Measurements from ENCODE around the gene GDPD4. TPM values are rescaled to one million over a fixed set of nuclear protein-coding genes. Genes with fewer than 3 reads are reported as not detected.

GDPD4 gene, protein sequence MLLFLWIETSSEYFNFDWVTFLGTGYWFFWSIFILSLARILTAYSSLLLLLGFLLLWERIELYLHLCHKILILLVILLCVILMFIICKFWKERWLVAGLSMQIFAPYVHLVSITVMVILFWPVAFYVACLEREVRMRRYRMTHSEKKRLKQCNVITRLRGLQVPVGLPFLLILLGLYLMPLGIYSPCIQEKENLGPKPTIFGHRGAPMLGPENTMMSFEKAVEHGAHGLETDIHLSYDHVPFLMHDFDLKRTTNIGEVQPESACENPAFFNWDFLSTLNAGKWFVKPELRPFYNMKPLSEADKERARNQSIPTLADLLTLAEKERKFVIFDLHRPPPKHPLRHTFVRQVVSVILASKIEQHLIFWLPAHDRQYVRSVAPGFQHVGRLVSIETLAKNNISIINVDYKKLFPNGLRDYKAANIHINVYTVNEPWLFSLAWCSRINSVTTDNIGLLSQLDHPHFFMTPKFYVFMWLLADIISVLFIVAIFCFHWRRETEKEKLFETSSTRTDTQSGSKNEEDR
- total RNA-seq: not detected in 2 replicates

DNA sequence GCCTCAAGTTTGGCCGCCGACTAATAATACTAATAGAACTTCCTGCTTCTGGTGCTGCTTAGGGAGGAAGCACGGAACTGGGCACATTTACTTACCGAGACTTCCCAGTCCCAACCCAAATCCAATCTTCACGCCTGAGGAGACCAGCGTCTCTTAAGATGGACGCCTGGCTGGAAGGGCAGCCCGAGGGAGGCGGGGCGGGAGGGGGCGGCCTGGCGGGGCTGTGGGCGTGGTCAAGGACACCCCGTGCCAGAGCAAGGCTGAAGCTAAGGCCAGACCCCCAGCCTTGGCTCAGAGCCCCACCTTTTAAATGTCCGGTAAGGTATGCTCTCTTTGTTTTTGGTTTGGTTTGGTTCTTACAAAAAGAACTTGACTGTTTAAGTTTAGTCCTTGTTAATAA lies at the start of gene GDPD4:
Gene GDPD4 (minus strand): TSS at position 177 of the 400 bp plus-strand sequence. CDS start 16,549 bp downstream, outside the sequence.
- DNase-seq (ENCODE audit: low read depth, low spot score): no peak

DNA sequence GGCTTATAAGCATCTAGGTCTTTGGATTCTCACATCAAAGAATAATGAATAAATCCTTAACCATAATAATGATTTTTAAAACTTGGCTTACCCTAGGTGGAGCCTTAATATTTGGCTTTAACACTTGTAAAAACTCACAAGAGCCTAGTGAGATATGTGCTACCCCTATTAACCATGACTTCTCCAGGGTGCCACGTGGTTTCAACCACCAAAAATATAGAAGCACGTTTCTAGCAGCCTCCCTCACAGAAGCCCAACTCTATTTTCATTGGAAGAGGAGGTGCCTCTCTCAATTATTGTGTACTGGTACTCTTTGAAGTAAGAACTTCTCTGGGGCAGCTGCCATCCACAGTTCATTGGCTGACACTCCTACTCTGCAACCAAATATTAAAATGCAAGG lies 46.5 kb upstream of the GDPD4 start:
- DNase-seq (ENCODE audit: low read depth, low spot score): no peak

DNA sequence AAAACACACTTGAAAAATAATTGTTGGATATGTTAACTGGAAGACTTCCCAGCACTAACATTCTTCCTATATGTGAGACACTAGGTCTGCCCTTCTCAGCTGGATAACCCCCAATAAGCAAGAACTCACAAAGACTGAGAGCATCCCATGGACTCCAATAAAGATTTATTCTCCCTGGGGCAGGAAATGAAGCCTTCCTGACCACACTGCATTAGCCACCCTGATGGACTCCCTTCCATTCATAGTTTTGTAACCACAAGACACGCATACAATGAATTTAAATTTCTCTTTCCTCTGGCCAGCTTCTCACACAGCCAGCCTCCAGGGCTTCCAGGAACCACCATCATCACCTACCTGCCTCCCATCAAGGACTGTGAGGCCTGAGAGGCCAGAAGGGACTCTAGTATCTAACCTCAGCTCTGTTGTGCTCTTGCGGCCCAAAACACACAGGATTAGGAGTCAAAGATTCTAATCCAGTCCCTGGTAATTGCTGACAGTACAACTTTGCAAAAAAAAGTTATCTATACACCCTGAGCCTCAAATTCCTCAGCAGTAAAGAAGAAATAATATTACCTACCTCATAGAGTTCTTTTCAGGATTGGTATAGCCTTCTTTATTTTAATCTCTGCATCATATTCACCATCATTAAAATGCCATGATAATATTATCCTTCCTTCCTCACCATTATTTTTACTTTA lies 45.6 kb upstream of the GDPD4 start:
- no peak for DNase-seq (ENCODE audit: low read depth, low spot score)

DNA sequence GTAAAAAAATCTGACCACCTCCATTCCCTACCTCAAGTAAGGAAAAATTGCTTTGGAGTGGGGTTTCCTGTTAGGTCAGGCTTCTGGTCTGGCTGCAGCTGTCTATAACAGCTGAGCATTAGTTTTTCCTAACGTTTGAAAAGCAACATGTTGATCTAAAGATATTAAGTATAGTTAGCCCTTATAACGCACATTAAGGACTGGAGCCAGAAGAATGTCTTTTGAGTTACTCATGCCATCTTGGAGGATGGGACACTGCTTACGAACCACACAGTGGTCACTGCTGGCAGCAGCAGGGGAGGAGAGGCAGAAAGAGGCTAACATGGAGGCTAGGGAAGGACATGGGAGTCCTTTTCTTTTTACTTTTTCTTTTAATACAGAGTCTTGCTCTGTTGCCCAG lies 44.1 kb upstream of the GDPD4 start:
- DNase-seq (ENCODE audit: low read depth, low spot score): no peak

DNA sequence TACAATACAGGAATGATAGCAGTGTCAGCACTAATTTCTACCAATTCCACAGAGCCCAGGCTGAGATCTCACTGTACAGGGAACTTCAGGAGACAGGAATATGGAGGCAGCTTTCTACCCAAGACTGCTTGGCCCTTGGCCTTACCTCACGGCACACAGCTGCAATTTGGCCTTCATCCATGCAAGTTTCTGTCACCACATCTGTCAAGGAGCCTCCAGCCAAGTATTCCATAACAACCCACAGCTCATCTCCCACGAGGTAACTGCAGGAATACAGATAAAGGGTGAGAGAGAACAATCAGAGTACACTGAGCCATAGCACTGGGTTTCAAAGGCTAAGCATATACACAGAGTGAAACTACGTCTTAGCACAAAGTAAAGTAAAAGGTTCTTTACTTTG lies 39.0 kb upstream of the GDPD4 start:
- DNase-seq (ENCODE audit: low read depth, low spot score): no peak

DNA sequence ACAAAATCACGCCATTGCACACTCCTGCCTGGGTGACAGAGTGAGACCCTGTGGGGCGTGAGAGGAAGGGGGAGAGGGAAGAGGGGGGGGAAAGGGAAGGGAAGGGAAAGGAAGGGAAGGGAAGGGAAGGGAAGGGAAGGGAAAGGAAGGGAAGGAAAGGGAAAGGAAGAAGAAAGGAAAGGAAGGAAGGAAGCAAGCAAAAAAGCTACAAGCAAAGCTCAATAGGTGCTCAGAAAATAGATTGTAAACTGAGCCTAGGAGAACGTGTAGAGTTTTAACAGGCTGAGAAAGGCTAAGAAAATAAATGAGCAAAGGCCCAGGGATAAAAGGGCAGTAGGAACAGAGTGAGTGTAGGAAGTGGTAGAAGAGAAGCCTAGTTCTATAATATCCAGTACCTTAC lies 30.8 kb upstream of the GDPD4 start:
- DNase-seq (ENCODE audit: low read depth, low spot score): no peak

DNA sequence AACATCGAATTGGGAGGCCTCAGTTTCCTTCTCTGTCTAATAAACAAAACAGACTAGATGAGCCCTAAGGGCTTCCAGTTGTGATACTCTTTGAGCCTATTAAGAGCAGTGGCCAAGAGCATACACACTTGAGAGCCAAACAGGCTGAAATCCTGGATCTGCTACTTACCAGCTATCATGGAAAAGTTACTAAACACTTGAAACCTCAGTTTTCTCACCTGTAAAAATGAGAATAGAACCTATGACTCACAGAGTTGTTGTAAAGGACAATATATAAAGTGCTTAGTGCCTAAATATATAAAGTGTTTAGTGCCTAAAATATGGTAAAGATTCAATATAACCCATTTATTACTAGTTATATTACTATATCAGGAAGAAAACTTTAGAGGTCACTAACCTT lies 23.7 kb upstream of the GDPD4 start:
- DNase-seq (ENCODE audit: low read depth, low spot score): no peak

DNA sequence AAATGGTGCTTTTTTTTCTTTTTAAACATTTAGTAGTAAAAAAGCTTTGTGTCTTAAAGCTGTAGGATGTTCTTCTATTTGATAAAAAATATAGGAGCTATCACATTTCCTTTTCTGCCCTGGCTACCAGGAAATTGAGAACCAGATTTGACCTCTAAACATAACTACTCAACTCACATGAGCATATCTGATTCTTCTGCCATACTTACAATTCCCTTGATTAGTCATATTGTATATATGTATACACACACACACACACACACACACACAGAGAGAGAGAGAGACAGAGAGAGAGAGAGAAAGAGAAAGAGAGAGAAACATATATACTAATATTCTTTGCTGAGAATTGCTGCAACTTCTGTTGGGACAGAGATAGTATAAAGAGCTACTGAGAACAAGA lies 23.0 kb upstream of the GDPD4 start:
- no peak for DNase-seq (ENCODE audit: low read depth, low spot score)

DNA sequence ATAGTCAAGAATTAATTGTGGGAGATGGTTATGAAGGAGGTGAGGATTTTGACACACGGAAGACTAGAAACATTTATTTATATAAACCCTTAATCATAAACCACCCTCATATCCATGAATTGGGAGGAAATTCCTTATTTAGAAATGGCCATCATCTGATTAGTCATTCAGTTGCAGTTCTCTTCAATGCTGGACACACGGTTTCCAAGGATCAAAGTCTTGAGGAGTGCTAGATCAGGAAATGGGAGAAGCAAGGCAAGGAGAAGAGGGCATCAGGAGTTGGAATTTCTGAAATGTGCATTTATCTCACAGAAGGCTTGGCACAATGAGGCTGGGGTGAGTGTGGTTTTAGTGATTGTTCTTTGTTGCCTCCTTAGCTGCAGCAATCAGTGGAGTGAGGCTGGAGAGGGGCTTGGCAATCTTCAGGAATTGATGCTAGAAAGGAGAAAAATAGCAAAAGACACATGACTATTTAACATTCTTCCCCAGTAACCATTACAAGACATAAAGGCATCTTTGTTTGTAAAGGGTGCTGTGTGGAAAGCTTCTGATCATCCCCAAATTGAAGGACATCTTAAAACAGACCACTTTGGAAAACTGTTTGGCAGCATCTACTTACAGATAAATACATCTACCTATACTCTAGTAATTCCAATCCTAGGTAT lies 21.6 kb upstream of the GDPD4 start:
- DNase-seq (ENCODE audit: low read depth, low spot score): no peak

DNA sequence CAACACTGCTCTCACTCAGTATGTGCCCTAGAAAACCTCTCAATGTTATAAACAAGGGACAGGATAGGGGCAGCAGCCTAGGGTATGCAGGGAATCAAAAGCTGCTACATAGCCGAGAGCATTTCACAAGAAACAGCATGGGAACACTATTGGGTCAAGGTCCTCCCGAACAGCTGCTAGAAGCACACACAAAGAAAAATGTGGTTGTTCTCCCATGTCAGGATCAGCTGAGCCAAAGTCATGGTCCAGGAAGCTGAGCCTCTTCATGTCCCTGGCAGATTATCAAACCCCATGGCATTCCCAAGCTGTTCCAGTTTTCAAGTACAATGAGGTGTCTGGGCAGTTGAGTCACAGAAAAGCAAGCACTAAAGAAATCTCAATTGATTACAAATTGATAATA lies 21.0 kb upstream of the GDPD4 start:
- no peak for DNase-seq (ENCODE audit: low read depth, low spot score)

DNA sequence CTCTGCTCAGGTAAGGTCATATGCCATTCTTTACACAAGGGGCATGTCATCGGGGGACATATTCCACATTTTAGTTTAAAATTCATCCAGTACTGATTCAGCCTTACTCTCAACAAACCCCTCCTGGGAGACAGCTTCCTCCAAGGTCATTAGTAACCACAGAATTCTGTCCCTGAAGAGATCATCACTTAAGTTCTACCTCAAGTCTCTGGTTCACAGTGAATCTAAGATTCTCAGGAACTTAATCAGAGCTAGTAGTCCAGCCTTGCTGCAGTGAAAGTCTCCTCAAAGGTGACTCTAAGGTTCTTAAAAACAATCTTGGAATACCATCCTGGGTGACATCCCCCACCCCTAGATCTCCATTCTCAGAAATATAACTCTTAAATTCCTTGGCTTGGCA lies 18.9 kb upstream of the GDPD4 start:
- DNase-seq (ENCODE audit: low read depth, low spot score): no peak

DNA sequence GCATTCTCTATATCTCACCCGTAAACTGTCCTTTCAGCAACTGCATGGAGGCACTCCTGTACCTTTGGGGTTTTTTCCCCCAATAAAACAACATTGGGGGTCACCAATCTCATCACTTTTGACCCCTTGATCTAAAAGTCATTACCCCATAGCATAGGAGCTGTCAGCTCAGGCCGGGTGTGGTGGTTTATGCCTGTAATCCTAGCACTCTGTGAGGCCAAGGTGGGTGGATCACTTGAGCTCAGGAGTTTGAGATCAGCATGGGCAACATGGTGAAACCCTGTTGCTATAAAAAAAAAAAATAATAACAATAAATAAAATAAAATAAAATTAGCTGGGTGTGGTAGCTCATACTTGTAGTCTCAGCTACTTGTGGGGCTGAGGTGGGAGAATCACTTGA lies 17.1 kb upstream of the GDPD4 start:
- DNase-seq (ENCODE audit: low read depth, low spot score): no peak

DNA sequence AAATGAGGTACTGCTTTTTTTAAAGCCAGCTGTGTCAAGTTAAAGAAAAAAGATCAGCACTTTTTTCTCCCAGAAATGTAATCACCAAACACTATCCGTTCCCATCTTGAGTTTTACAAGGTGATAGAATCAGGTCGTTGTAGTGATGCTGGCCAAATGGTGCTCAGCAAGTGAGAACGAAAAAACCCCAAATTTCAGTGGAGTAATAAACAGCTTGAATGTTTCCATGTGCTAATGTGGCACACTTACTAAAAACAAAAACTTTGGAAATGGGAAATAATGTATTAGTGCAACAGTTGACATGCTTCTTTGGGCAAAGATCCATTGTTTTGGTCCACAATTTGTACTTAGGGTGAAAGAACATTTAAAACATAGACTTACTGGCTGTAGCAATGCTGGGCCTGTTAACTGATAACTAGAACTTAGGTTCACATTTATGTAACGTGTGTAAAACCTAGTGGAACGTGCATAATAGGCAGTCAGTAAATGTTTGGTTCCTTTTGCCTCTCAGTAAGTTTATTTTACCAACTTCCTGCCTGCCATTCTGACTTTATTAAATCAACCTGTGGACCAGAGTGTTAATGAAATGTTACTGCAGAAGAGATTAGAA lies 15.4 kb upstream of the GDPD4 start:
- no peak for DNase-seq (ENCODE audit: low read depth, low spot score)

DNA sequence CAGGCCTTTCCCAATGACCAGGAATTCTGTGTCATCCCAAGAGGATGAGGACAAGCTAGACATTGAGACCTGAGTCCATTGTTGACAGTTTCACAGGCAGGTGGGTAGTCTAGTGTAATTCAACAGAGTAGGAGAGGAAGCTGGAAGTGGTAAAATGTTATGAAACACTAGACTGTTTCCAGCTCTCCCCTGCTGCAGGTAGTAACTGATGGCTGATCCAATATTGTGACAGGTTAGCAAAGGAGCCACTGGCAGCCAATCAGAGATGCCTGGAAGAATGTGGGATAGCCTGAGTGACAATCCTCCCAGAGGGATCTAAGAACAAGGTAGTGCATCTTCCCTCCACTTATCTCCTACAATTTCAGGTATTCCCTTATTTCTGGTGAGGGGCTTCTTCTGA lies 10.6 kb upstream of the GDPD4 start:
- no peak for DNase-seq (ENCODE audit: low read depth, low spot score)

DNA sequence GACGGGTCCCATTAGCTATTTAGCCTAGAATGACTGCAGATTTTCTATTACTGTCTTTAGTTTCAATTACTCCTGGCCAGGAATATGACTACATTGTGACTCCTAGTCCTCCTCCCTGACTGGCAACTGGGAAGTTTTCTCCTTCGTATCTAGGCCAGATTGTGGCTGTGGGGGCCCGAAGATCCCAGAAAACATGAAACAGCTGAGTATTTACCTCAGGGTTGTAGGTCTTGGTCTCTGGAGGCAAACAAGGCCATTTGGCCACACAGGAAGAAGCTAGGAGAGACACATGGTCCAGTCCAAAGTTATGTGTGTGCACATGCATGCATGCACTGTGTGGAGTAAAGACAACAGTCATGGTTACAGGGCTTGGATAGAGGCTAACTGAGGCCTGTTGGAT lies 10.2 kb upstream of the GDPD4 start:
- DNase-seq (ENCODE audit: low read depth, low spot score): no peak

DNA sequence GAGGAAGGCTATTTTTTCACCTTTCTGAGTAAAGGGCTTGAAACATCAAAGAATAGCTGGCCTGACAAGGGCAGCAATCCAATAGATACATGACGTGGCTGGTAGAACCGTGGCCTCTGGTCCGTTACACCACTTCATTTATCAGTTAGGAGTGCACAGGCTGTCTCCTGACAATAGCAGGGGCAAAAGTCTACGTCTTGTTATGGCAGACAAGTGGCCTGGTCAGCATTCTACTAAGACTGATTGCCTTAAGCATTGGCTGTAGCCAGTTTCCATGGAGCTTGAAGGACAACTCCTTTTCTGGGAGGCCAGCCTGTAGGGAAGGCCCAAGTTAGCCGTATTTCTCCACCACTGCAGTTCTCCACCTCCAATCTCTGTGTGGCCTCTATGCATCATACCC lies 9.2 kb upstream of the GDPD4 start:
- no peak for DNase-seq (ENCODE audit: low read depth, low spot score)

DNA sequence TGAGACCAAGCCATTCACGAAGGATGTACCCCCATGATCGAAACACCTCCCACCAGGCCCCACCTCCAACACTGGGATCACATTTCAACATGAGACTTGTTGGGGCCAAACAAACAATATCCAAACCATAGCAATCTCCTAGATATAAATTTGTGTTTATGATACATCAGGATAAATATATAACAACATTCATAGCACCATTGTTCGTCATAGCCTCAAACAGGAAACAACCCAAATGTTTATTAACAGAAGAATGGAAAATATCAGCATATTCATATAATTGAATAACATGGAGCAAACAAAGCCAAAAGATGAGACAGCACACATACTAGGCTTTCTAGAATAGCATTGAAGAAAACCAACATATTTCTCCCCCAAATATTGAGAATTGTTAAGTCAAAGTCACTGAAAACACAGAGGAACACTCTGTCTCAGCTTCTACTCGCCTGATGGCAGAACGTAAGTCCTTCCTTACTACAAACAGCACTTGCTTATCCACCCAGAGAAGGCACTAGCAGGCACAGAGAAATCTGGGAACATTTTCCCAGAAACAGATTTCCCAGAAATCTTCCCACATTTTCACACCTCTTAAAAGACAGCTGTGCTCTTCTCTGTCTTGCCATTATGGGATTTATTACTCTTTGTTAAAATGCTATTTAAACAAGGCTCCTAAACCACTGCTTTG lies 8.1 kb upstream of the GDPD4 start:
- no peak for DNase-seq (ENCODE audit: low read depth, low spot score)

DNA sequence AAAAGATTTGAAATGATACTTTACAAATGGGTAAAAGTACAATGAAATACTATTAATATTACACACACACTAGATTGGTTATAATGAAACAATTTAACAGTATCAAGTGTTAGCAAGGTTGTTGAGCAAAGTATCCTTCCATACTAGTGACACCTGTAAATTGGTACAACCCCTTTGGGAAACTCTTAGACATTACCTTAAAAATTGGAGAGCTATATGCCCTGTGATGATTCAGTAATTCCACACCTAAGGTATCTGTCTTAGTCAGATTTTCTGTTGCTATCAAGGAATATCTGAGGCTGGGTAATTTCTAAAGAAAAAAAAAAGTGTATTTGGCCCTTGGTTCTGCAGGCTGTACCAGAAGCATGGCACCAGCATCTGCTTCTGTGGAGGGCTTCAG lies 7.4 kb upstream of the GDPD4 start:
- no peak for DNase-seq (ENCODE audit: low read depth, low spot score)

DNA sequence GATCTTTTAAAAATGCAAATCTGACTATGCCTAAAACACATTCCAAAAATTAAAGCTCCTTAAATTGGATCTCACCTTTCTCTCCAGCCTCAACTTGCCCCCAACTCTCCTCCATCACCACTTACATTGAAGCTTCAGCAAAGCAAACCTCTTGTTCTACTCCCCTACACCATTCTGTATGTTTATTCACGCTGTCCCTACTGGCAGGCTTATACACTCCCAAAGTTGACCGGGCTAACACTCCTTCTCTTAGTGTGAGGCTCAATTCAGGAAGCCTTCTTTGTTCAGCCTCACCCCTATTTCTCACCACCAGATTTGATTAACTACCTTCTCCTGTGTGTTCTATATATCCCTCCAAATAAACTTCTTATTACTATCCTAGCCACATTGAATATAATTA lies 1.8 kb upstream of the GDPD4 start:
- DNase-seq (ENCODE audit: low read depth, low spot score): no peak

DNA sequence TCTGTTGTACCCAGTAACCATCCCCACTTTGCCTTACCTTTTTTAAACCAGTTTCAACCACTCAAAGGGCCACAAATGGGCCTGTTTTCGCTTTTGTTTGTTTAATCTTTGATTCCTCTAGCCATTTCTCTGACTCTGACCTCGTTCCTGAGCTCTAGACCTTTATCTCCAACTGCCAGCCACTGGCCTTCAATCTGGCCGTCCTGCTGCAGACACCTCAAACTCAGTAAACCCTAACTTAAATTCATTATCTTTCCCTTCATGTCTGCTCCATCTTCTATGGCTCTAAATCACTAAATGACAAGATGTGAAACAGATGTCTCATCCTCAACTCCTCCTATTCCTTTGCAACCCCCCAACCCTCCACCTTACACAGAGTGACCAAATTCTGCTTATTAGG lies 1.3 kb upstream of the GDPD4 start:
- DNase-seq (ENCODE audit: low read depth, low spot score): no peak

DNA sequence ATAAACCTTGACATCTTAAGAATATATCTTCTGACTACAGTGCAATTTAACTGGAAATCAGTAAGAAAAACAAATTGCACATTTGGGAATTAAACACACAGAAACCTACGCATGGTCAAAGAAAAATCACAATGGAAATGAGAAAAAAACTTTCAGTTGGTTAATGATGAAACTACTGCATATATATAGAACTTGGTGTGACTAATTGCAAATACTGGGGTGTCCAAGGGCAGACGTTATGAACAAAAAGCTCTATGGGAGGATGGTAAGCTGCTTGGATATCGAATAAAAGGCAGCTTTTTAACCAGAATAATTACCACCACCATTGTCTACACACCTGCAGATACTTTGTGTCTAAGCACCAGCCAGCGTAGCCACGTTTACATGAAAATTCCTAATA lies 791 bp downstream of the GDPD4 start:
- DNase-seq (ENCODE audit: low read depth, low spot score): no peak
